Globus pallidus (tissue), 1 donor: ENCODE measurements around the gene FBN2.
A peak's percentile ranks its signal among the peaks of the same experiment; 100 is the strongest.

ENCODE experiments used
- DNase-seq: peaks from one replicate; pipeline ENCODE4 v3.0.0-alpha.2; 2015; ENCODE audit warnings: low spot score

FBN2 gene

DNA sequence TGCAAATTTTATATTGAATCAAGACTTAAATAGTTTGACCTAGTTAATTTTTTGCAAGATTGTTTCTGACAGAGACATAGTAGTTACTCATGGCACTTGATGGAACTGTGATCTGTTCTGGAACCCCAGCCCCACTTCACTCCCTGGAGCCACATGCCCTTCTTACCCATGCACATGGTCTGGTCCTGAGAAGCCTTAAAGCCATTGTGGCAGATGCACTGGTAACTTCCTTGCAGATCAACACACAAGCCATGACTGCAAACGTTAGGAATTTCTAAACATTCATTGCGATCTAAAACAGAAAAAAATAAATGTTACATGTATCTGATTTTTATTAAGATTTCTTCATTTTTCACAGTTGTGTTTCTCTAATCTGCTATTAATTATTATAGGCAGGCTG, 233.3 kb downstream of the FBN2 start:
- DNase-seq: no peak

DNA sequence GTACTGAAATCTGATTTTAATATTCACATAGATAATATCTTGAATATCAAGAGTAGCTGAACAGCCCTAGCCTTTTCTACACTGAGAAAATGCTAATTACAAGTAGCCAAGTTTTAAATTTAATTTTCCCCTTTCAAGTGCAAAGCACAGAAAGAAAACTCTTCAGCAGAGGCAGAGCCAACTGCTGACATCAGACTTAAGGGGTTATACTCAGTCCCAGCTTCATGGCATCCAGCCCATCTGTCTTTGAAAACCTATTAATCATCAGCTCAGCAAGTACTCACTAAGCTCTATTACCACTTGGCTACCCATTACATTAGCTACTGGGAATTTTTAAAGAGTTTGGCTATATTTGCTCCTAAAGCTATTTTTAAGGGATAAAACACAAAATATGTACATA, 234.0 kb downstream of the FBN2 start:
- DNase-seq: peak; percentile 1

DNA sequence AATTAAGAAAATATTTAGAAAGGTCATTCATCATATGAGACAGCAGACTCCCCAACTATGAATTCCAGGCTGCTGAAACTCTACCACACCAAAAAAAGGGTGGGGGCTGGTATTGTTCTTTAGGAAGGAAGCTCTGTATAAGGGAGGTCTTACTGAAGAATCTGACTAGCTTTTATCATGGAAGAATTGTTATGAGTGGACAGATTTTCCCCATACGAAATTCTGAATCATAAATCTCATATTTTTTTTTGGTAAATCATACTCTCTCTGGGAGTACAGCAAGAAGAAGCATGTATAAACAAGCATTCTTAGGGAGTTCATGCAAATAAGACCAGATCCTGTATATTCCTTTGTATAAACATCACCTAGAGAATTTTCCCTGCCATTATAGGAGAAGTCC, 234.5 kb downstream of the FBN2 start:
- no peak for DNase-seq

DNA sequence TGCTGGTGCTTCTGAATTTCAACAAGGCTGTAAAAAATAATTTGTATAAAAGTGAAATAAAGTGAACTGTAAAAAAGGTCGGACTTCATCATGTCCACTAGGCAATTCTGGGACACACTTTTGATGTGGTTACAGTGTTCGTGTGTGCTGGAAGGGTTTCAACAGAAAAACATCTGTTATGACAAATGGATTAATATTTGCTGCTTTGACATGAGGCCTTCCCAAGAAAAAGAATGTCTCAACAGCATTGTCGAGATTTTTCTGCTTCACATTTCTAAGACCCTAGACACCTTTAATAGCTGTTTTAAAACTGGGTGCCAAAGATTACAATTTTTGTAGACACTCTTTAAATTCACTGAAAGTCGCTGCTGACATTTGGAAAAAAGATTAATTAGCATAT, 237.9 kb downstream of the FBN2 start:
- DNase-seq: no peak

DNA sequence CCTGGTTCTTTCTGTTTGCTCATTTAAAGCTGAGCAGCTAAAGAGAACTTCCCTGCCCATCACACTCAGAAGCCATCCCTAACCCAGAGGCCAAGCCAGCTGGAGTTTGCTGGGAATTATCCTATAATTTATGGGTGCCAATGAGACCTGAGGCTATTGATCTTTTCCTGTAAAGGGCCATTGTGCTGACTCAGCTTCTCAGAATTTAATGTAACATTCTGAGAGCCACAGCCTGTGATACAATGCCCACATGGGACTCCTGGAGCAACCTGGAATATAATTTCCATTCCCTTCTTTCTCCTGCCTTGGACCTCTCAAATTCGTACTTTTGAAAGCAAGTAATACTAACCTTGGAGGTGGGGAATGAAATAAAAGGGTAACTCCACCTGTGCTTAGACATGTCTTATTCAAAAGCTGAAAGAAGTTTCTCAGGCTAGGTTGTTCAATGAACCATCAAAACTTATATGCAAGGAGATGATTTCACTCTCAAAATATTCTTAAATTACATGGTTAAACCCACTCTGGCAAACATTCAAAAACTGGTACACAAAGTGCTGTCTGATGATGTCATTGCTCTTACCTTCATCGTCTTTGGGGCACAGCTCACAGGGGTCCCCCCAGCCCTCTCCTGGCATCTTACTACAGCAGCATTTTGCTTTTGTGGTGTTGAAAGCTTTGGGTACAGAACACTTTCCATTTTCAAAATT, 247.7 kb downstream of the FBN2 start:
- DNase-seq: no peak

DNA sequence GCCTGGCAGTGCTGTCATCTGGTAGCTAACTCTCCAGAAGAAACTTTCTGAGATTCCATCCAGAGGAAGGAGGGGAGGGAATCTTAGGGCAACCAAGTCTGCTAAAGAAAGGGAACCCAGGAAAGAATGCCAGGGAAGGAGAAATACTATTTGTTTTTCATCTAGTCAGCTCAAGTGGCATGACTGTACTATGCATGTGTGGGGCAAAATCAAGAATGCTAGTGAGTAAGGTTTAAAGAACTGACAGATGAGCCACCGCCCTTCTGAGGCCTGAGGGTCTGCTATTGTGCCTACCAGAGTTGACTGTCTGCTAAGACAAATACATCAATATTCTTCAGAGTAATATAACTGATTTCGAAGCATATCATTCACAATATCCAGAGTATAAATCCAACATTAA, 250.3 kb downstream of the FBN2 start:
- DNase-seq: no peak

DNA sequence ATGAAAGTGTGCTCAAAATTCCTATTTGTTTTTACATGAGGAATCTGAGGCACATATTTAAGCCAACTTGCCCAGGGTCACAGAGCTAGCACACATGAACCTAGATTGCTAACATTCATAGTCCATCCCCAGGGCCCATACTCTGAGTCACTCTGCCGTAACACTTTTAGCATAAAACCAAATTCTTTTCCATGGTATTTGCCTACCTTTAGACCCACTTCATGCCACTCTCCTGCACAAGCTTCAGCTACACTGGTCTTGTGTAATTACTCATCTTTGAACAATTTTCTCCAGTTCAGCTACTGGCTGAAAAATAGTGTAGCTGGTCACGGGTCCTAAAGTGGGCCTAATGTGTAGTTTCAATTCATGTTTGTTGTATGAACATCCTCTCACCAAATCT, 253.8 kb downstream of the FBN2 start:
- DNase-seq: no peak

DNA sequence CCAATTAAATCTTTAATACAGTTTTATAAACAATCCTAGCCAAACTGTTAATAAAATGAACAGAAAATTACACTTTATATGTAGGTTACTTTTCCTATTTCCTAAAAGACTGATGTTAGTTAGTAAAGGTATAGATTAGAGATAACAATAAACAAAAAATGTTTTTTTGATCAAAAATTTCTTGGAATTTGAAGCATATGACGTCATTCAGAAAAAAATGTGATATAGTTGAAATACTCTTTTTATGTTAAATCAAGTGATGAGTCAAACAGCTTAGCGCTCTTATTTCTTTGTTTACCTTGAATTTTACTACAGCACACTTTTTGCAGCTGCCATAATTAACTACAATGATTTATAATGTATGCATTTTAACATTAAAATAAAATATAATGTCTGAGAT, 258.7 kb downstream of the FBN2 start:
- DNase-seq: no peak

DNA sequence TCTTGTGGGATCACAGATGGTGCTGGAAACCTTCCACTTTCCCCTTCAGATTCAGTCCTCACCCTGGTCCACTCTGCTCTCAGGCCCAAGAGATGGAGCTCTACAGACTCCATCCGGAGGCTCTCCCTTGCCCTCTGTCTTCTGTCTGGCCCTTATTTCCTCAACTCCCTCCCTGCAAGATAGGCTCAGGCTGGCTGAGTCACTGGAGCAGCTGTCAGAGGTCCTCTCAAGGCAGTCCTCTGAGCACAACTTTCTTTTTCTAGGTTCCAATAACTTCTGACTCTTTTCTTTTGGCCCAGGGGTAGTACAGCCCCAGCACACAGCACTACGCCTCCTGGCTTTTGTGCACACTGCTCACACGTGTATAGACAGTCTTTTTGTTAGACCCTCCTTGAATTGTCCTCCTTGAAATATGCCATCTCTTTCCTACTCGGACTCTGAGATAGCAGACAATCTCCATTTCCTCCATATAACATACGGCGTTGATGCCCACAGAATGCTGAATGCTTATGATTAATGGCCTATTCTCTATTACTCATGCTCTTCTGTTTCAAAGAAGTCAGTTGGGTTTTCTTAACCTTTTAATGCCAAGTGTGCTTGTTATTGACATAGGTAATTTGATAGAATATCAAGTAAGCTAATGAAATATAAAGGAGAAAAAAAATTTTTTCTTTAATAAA, 261.4 kb downstream of the FBN2 start:
- no peak for DNase-seq

DNA sequence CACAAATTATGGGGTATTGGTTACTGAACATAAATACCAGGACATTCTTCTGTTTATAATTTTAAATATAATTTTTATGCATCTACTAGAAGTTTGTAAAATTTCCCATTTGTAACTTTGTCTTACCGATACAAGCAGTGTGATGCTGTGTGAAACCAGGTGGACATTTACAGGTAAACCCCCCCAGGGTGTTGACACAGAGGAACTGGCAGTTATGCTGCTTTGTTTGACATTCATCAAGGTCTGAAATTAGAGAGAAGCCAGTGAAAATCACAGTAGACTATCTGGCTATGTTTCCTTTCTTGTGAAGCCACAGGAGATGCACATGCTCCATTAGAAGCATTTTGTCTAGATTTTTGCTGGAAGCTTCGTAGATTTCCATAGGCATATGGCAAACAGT, 263.6 kb downstream of the FBN2 start:
- no peak for DNase-seq

DNA sequence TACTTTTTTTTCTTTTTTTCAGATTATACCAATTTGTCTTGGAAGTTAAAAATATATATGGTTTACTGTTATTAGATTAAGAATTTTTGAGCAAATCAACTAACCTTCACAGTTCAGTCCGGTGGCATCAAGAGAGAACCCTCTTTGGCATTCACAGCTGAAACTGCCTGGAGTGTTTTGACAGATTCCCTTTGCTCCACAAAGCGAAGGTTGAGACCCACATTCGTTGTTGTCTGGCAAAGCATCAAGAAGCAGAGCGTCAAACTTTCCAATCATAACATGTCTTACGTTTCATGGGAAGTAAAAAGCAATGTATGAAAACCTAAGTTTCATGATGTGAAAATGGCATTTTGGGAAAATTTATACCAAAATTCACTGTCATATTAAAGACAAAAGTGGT, 264.3 kb downstream of the FBN2 start:
- DNase-seq: no peak

DNA sequence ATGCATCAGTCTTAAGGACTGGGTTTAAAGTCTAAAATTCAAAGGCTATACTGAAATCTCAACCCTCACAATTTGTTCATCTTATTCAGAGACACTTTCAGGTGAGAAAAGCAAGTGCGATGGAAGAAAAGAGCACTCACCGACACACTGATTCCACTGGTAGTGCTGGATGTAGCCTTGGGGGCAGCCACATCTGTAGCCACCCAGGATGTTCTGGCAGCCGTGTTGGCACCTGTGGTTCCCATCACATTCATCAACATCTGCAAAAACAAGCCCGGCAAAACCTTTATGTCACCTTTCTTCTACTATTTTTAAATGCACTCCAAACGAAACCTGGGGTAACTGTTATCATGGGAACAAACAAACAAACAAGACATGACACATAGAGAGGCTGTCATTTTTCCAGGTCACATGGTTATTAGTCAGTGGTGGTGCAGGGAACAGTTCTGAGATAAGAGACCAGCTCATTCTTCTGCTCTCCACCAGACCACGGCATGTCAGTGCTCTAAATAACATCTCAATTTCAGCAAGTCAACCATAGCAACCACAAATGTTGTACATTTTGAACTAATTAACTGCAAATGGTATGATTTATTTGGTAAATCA, 266.1 kb downstream of the FBN2 start:
- no peak for DNase-seq

DNA sequence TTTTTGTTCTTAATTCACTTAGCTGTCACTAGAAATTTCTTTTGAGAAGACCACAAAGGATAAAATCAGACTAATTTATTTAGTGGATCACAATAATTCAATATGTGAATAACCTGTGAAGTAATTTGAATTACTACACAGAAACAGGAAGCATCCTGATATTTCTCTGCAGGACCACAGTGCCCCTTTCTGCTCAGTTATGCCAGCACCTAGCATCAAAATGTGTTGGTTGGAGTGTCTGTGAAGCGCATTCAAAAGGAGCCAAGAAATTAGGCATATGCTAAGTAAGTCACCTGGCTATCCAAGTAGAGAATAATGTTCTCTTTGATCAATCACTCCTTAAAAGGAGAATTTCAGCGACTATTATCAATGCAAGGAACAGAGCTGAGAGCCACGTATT, 267.0 kb downstream of the FBN2 start:
- no peak for DNase-seq

DNA sequence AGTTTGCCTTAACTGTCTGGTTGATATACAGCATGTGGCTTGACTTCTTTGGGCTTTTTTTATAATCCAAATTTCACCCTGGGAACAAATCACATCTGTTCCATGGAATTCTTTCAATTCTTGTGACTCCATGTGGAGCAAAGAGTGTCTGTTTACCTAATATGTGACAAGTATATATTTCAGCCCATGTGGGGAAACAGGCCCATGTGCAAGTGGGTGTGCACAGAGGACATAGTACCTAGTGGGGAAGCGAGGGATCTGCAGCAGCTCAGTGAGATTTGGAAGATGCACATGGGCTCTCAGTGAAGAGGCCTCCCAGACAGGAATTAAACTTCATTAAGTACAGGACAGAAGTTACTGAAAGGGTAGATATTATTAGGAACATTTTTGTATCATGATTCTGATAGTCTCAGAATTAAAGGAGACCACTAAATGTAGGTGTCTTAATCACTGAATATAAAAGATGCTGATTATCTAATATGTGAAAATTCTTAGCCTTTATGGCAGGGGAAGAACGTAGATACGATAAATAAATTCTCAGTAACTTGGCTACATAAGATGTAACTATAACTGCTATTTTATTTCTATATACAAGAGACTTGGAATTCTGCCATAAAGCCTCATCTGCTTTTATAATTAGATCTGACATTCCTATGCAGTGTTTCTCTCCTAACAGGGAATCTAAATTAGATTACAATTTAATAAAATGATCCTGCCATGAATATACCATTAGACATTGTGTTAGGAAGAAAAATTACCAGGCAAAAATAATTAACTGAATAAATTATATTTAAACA, 273.3 kb downstream of the FBN2 start:
- DNase-seq: no peak

DNA sequence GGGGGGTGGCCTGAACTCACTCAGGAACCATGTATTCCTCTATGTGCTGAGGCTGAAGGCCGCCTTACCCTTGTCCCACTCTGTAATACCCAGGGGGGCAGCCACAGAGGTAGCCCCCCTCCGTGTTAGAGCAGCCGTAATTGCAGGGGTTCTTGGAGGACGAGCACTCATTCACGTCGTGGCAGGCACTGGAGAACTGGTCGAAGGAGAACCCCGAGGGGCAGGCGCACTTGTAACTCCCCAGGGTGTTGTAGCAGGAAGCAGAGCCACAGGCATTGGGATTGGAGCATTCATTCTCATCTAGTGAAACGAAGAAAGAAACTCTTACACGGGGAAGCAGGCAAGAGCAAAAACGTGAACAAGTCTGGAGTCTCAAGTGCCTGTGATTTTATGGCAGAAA, 274.7 kb downstream of the FBN2 start:
- no peak for DNase-seq

DNA sequence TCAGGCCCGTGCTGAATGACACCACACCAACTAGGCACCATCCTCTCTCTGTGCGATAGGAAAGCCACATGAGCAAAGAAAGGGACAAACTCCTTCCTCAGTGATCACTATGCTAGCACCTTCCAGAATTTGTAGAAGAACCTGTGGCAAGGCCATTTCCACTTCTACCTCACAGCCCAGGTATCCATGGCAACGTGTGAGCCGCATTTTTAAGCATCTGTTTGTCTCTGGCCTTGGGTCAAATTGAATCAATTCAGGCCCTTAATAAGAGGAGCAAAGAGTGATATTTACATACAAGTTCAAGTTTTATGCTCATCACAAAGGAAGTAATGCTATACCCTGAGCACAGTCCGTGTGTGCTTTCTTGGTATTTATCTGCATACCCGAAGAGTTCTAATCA, 275.1 kb downstream of the FBN2 start:
- DNase-seq: no peak

DNA sequence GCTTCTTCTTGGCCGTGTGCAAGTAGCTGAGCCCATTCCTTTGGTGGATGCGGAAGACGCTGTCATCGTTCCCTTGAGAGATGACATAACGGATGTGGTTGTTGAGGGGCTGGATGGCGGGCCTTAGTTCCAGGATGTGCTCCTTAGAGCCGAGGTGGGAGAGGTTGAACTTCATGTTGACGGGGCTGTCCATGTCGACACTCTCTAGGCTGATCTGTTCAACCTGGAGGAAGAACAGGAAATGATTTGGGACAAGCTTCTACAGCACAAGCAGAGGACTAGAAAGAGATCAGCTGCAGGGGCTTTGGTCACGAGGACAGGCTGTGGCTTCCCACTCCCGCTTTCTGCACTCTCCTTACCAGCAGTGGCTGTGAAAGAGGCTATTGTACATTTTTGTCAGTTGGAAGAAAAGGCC, 278.4 kb downstream of the FBN2 start:
- DNase-seq: no peak

DNA sequence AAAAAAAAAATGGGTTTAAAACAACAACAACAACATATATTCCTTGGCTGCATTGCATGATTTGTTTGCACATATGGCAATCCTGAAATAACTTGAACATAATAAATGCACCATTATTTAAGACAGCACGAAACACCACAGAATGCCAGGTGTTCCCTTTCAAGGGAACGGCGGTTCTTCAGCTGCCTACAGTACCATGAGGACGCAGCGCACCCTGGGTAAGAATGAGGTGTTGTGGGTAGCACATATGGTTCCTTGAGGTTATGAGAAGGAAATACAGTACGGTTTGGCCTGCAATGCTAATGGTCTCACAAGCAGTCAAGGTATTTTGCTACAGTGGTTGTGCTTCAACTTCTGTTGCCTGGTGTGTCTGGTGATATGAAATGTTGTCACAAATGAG, 279.7 kb downstream of the FBN2 start:
- no peak for DNase-seq

DNA sequence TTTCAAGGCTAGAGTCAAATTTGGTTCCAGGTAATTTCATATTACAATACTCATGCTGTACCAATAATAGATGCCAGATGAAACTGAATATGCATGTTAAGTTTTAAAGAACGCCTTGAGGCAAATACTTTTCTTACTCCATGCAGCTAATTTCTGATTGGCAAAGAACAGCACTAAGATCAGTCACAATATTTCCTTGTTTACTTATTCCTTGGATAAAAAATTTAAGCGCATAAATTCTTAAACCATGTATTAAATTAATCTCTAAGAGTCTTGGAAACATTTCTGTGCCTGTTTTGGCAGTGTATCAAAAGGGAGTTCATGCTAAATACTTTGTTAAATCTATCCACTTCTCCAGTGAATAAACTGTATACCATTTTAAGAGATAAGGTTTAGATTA, 281.0 kb downstream of the FBN2 start:
- no peak for DNase-seq

DNA sequence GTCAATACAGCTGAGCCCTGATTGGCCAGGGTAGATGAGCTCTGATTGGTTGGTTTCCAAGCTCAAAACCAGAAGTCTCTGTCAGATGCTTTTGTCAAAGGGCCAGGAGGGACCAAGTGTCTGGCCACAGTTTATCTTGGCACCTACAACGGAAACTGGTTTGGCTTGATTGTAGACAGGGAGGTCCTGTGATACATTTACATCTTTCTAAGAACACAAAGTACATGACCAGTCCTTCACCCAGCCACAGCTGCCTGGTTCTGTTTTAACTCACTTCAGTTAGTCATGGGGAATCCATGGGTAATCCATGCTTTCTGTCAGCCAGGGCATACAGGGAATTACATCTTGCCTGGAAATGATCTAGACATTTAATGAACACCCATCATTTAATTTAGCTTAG, 283.3 kb downstream of the FBN2 start:
- DNase-seq: no peak

DNA sequence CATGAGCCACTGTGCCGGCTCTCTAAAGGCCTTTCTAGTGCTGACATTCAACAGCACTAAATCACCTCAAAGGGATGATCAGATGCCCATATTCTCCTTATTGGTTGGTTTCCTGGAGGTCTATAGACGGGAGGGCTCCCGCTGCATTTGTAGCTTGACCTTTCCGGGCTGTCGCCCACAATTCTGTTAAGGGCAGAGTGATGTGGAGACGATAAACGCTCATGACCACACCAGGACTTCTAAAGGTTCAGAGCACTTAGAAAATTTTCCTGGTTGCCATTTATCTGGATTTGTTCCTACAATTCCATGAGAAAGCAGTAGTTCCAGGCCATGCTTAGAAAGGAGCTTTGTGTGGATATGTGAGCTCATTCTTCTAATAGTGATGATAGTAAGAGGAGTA, 284.2 kb downstream of the FBN2 start:
- DNase-seq: no peak

DNA sequence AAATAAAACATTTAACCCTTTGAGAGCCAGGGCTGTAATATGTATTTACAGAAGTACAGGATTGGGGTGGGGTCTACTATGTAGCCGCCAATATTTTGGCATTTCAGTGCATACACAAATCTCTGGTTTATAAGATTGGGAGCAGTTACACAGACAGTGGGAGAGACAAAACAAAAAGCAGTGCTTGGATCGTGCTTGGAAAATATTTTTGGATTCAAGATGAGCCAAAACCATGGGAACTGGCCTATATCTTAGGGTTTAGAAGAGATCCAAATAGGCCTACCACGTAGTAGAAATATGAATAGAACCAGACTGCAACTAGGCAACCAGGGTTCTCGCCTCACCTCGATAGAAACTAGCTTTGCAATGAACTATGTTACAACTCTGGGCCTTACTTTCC, 284.9 kb downstream of the FBN2 start:
- no peak for DNase-seq

DNA sequence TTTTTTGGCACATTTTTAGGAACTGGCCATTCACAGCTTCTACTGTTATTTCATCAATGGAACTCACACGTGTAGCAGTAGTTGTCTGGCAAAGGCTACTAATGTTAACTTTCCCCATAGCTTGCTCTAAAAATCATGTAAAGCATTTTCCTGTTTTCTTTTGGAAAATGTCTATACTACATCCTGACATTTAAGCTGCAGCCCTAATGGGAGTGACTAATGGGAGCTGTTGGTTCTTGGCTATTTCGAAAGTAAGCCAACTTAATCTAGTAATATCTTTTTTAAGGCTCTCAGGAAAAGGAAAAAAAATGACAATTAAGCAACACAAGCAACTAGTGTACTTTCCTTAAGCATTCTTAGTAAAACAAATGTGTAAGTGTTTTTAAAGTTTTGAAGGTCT, 285.3 kb downstream of the FBN2 start:
- no peak for DNase-seq
